ENCODE results near the gene TNFSF12. TPM values are rescaled to one million over a fixed set of nuclear protein-coding genes. Genes with fewer than 3 reads are reported as not detected.

The TNFSF12 gene
- total and polyA plus RNA-seq, 9 of the 15 experiments (the other 6 are each of a cell fraction or from before 2014, with no cell fraction given) = 0.03 to 0.95 (median 0.19) TPM; not detected in 3

GRCh38 chr17:7501729-7502128 lies 47.1 kb upstream of the TNFSF12 start (continued):
- no peak for TF ChIP-seq TEAD1 (CRISPR knock-in tag; IDR thresholded peaks at IDR 0.05)

GRCh38 chr17:7502171-7502847 lies 46.5 kb upstream of the TNFSF12 start:
- Histone ChIP-seq H4K20me1 (replicated peaks; ENCODE audit: control insufficient read depth, insufficient read depth, low read length) (no peaks in the 10 kb centered on the region), H3K27ac (ENCODE audit: extremely low read depth, low read depth, low read length) (no peak overlapping the region), H2AFZ (ENCODE audit: low read depth, low read length) (no peak overlapping the region), H3K4me2 (ENCODE audit: insufficient read depth, low read length) (no peak overlapping the region), H3K36me3 (ENCODE audit: control insufficient read depth, insufficient read depth, low read length) (peaks cover 88% of the 10 kb centered on the region; the same call in 2 of the 3 replicates), H3K9ac (ENCODE audit: insufficient read depth in 1 of 2, low read depth in 2 of 2, low read length in 2 of 2) (no peak overlapping the region), H3K9me3 (replicated peaks; ENCODE audit: control insufficient read depth, insufficient read depth, low read depth, low read length) (no peaks in the 10 kb centered on the region), H3K9me1 (ENCODE audit: control insufficient read depth, insufficient read depth, low read length) (no peaks in the 10 kb centered on the region), H3K79me2 (ENCODE audit: control insufficient read depth, insufficient read depth, low read length) (no peaks in the 10 kb centered on the region), H3K4me1 (replicated peaks in 1 of 2; ENCODE audit: control insufficient read depth in 2 of 2, insufficient read depth in 2 of 2, low read length in 2 of 2) (no peaks in the 10 kb centered on the region), H3K4me3 (no peak overlapping the region), H3K27me3 (ENCODE audit: control insufficient read depth in 2 of 2, insufficient read depth in 2 of 2, low read length in 2 of 2) (no peaks in the 10 kb centered on the region)
- 91% methylated on average over 20 of the region's 20 CpGs for WGBS (ENCODE audit: insufficient coverage, low coverage, missing lambda C conversion rate)
- ChIA-PET CTCF (ENCODE audit: low intra/inter-chr PET ratio) (no interaction called here), POLR2A (interaction anchor here (0.7 to 1.3 kb wide), 3 partner anchors 9 to 32 kb away, joined by 4 to 6 read pairs (median 6); no protein-coding TSS in a partner anchor)
- TF ChIP-seq POLR2B (IDR thresholded peaks at IDR 0.05; ENCODE audit: low read depth, partially characterized antibody) = no peak
- TF ChIP-seq TCF7L2 (IDR thresholded peaks at IDR 0.05; ENCODE audit: low read depth, low read length) = no peak
- no peak for TF ChIP-seq ZNF699 (CRISPR knock-in tag; IDR thresholded peaks at IDR 0.05; ENCODE audit: insufficient replicate concordance)
- TF ChIP-seq ARID1B (IDR thresholded peaks at IDR 0.05) = no peak
- no peak for TF ChIP-seq CBX8 (IDR thresholded peaks at IDR 0.05; ENCODE audit: borderline replicate concordance, extremely low read depth, low read depth, low read length, poor library complexity, severe bottlenecking)
- TF ChIP-seq MYNN (IDR thresholded peaks at IDR 0.05) = no peak
- TF ChIP-seq MYNN (CRISPR knock-in tag; IDR thresholded peaks at IDR 0.05) = no peak
- no peak for TF ChIP-seq SETDB1 (IDR thresholded peaks at IDR 0.05; ENCODE audit: low read length)
- no peak for TF ChIP-seq KLF6 (CRISPR knock-in tag; IDR thresholded peaks at IDR 0.05; ENCODE audit: borderline replicate concordance)
- TF ChIP-seq BACH1 (tag; IDR thresholded peaks at IDR 0.05) = no peak
- no peak for TF ChIP-seq PTRF (tag; IDR thresholded peaks at IDR 0.05)
- no peak for TF ChIP-seq TARDBP (IDR thresholded peaks at IDR 0.05)
- no peak for TF ChIP-seq XRCC3 (IDR thresholded peaks at IDR 0.05)
- TF ChIP-seq POLR2G (IDR thresholded peaks at IDR 0.05; ENCODE audit: low read depth, low read length) = no peak
- in situ Hi-C loops (cut with MboI) (no loop called here), intact Hi-C loops (cut with micrococcal nuclease) (loop anchor here (5.0 kb wide), 1 partner anchor 145 kb away; the partner anchor contains the start of gene TMEM95)
- DNase-seq (ENCODE audit: extremely low read depth in 1 of 4, low spot score in 3 of 4) (peak in 1 of 4 experiments; percentile 9), FAIRE-seq (no peak), ATAC-seq (no peak; the same call in 2 of the 3 replicates)
- no TSS peak for BruUV-seq (replicated peaks)
